Neural crest cell (in vitro differentiated cells): Measurements from ENCODE around the gene URB1. TPM values are rescaled to one million over a fixed set of nuclear protein-coding genes. Genes with fewer than 3 reads are reported as not detected.

Experiments
- DNase-seq: peaks from one replicate; pipeline ENCODE4 v3.0.0; 2021; ENCODE audit warnings: low read depth, mixed read lengths, low spot score
- H3K27ac Mint-ChIP-seq: one replicate; pipeline ENCODE4 v1.8.0; 2021; ENCODE audit warnings: mild to moderate bottlenecking, mixed read lengths; ENCODE audit not compliant: unreplicated experiment
- H3K27me3 Mint-ChIP-seq: 2 replicates; pipeline ENCODE4 v1.8.0; 2021; ENCODE audit warnings: low read depth, mild to moderate bottlenecking, mixed read lengths
- H3K36me3 Mint-ChIP-seq: 2 replicates; pipeline ENCODE4 v1.8.0; 2021; ENCODE audit warnings: low read depth, mild to moderate bottlenecking, mixed read lengths
- H3K4me1 Mint-ChIP-seq: 2 replicates; pipeline ENCODE4 v1.8.0; 2021; ENCODE audit warnings: mixed read lengths
- H3K4me3 Mint-ChIP-seq: one replicate; pipeline ENCODE4 v1.8.0; 2021; ENCODE audit warnings: mild to moderate bottlenecking, mixed read lengths
- H3K9me3 Mint-ChIP-seq: 2 replicates; pipeline ENCODE4 v1.8.0; 2021; ENCODE audit warnings: mixed read lengths
- total RNA-seq: library from RNA; stranded (reverse); gene quantifications from 2 replicates; pipeline ENCODE4 v1.2.1, GENCODE V29; 2021
- TF ChIP-seq, protein P1 (sequence below): fragments of 200-600 bp; sonication (generic); conservative IDR thresholded peaks from 2 replicates; pipeline ENCODE4 v1.5.0; 2021; ENCODE audit warnings: antibody characterized with exemption, mild to moderate bottlenecking

URB1 gene
- total RNA-seq, 1 donor from 2014 or later: 23.1 TPM

GRCh38 chr21:32413697-32414578 is 21.1 kb upstream of the URB1 start:
- no peaks in the 10 kb centered on the region for H3K36me3 Mint-ChIP-seq
- H3K27me3 Mint-ChIP-seq: peaks cover 72% of the 10 kb centered on the region
- no peak overlapping the region for H3K27ac Mint-ChIP-seq

DNA sequence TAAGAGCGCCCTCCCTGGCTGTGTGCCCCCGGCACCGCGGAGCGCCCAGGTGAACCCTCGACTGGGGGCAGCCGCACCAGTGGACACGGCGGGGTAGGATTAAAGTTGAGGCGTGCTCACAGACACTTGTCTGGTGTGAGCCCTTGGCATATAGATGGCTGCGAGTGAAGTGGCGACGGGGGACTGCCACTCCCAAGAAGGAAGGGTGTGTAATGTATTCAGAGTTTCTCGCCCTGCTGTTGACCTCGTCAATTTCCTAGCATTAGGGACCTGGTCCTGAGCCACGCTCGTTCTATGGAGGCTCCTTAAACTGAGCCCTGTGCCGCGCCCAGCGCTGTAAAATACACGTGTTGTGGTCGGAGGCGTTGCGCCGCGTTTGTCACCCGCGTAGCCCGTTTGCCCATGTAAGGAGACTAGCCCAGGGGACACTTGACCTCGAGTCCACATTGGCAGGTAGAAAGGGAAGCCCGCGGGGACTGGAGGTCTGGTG is 20.2 kb upstream of the URB1 start:
- Mint-ChIP-seq H3K36me3 (no peaks in the 10 kb centered on the region), H3K4me1 (peaks cover 30% of the 10 kb centered on the region), H3K27ac (no peak overlapping the region), H3K27me3 (peaks cover 78% of the 10 kb centered on the region), H3K9me3 (no peaks in the 10 kb centered on the region), H3K4me3 (peak overlapping the region; percentile 82)
- no peak for DNase-seq
- TF ChIP-seq, protein P1, sequence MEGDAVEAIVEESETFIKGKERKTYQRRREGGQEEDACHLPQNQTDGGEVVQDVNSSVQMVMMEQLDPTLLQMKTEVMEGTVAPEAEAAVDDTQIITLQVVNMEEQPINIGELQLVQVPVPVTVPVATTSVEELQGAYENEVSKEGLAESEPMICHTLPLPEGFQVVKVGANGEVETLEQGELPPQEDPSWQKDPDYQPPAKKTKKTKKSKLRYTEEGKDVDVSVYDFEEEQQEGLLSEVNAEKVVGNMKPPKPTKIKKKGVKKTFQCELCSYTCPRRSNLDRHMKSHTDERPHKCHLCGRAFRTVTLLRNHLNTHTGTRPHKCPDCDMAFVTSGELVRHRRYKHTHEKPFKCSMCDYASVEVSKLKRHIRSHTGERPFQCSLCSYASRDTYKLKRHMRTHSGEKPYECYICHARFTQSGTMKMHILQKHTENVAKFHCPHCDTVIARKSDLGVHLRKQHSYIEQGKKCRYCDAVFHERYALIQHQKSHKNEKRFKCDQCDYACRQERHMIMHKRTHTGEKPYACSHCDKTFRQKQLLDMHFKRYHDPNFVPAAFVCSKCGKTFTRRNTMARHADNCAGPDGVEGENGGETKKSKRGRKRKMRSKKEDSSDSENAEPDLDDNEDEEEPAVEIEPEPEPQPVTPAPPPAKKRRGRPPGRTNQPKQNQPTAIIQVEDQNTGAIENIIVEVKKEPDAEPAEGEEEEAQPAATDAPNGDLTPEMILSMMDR: no peak

More at GRCh38 chr21:32413697-32414578, 21.1 kb upstream of the URB1 start:
- H3K4me1 Mint-ChIP-seq: peaks cover 30% of the 10 kb centered on the region
- TF ChIP-seq, protein P1: no peak
- DNase-seq: no peak
- peak overlapping the region; percentile 82 for H3K4me3 Mint-ChIP-seq
- H3K9me3 Mint-ChIP-seq: no peaks in the 10 kb centered on the region

DNA sequence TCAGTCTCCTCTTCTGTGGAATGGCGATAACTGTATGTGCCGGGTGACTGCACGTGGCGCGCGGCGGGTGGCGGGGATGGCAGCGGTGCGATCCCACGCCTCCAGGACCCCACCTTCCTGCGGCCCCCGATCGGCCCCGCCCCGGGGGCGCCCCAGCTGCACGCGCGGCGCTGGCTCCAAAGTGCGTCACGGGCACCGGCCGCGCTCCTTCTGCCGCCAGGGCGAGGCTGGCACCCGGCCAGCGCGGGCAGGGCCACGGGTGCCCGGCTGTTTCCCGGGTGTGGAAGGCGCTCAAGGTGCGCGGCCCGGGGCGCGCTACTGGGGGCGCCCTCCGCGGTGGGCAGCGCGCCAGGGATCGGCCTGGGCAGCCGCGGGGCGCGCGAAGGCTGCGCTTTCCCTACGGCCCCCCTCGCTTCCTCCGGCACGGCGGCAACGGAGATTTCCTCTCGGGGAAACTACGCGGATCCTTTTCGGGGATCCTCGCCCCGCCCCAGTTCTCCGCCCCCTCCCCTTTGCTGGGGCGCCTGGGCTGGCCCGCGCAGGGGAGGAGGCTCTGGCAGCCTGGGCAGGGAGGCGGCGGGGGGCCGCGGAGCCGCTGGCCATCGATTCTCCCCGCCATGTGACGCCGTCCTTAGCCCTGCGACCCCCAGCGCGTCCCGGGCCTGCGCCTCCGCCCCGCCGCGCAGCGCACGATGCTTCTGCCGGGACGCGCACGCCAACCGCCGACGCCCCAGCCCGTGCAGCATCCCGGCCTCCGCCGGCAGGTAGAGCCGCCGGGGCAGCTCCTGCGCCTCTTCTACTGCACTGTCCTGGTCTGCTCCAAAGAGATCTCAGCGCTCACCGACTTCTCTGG is 19.6 kb upstream of the URB1 start, which contains the start of gene EVA1C:
Gene EVA1C, plus strand, starts transcription at position 545 of the 853 bp plus-strand sequence. Its CDS starts 148 bp downstream, at position 693.
- Mint-ChIP-seq H3K36me3 (no peaks in the 10 kb centered on the region), H3K27me3 (peaks cover 79% of the 10 kb centered on the region), H3K4me1 (peaks cover 30% of the 10 kb centered on the region), H3K9me3 (no peaks in the 10 kb centered on the region), H3K4me3 (peak within 1 kb of the TSS; percentile 82), H3K27ac (no peak within 1 kb of the TSS)
- TF ChIP-seq, protein P1: no peak
- no peak for DNase-seq

- H3K9me3 Mint-ChIP-seq: no peaks in the 10 kb centered on the region
- H3K27me3 Mint-ChIP-seq: peaks cover 80% of the 10 kb centered on the region
- no peaks in the 10 kb centered on the region for H3K36me3 Mint-ChIP-seq
- peak overlapping the region; percentile 81 for H3K4me3 Mint-ChIP-seq
- no peak for DNase-seq
- TF ChIP-seq, protein P1: no peak
- H3K4me1 Mint-ChIP-seq: peaks cover 30% of the 10 kb centered on the region
- no peak overlapping the region for H3K27ac Mint-ChIP-seq
Measured at GRCh38 chr21:32411350-32412161, 18.7 kb upstream of the URB1 start.

DNA sequence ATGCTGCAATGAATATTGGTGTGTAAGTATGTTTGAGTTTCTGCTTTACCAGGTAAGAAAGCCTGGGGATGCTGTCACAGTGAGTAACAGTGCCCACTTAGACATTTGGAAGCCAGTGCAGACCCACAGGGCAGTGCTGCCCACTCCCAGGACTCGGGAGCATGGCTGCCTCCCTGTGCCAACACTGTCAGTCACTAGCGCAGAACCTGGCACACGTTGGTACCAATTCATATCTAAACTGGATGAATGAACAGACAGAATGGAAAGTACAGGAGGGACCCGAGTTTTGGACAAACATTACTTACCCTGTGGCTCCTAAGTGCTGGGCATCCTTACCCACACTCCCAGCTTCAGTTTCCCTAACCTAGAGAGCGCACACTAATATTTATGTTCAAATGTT is 18.1 kb upstream of the URB1 start:
- TF ChIP-seq, protein P1: no peak
- H3K9me3 Mint-ChIP-seq: no peaks in the 10 kb centered on the region
- DNase-seq: no peak
- peaks cover 29% of the 10 kb centered on the region for H3K4me1 Mint-ChIP-seq
- H3K27me3 Mint-ChIP-seq: peaks cover 75% of the 10 kb centered on the region
- H3K36me3 Mint-ChIP-seq: no peaks in the 10 kb centered on the region
- no peak overlapping the region for H3K27ac Mint-ChIP-seq
- peak overlapping the region; percentile 39 for H3K4me3 Mint-ChIP-seq
